Thoracic aorta (tissue), 2 donors: Measurements from ENCODE around the gene MPHOSPH9. TPM values are rescaled to one million over a fixed set of nuclear protein-coding genes. Genes with fewer than 3 reads are reported as not detected.
A peak's percentile ranks its signal among the peaks of the same experiment; 100 is the strongest.

Experiments used
- ATAC-seq: fragments of 150-250 bp; one replicate; pipeline ENCODE4 v1.8.0; 2017; ENCODE audit warnings: low read depth; ENCODE audit not compliant: insufficient number of reproducible peaks, low FRiP score
- DNase-seq: peaks from one replicate; pipeline ENCODE4 v3.0.0-alpha.2; 2020; ENCODE audit warnings: low spot score
- H3K27ac ChIP-seq, 2 donors: fragments of 200-600 bp; sonication (generic); 1 replicate in 1 of 2; 2 replicates in 1 of 2; pipeline ENCODE4 v1.5.1; 2016; ENCODE audit warnings: mild to moderate bottlenecking in 2 of 2, moderate library complexity in 2 of 2
- H3K27me3 ChIP-seq: fragments of 200-600 bp; sonication (generic); replicated peaks from 2 replicates; pipeline ENCODE4 v1.6.0; 2016; ENCODE audit warnings: mild to moderate bottlenecking; ENCODE audit not compliant: insufficient read depth
- H3K36me3 ChIP-seq: fragments of 200-600 bp; sonication (generic); one replicate; pipeline ENCODE4 v1.5.1; 2016
- H3K4me1 ChIP-seq, 2 donors: fragments of 200-600 bp; sonication (generic); 1 replicate in 1 of 2; 2 replicates in 1 of 2; pipeline versions ENCODE4 v1.5.1 to v1.6.0; 2016; ENCODE audit warnings: low read depth in 2 of 2, mild to moderate bottlenecking in 1 of 2; ENCODE audit not compliant: control insufficient read depth in 1 of 2
- H3K4me3 ChIP-seq: fragments of 200-600 bp; sonication (generic); 2 replicates; pipeline ENCODE4 v1.5.1; 2016; ENCODE audit warnings: mild to moderate bottlenecking
- H3K9me3 ChIP-seq: fragments of 200-600 bp; sonication (generic); 2 replicates; pipeline ENCODE4 v1.5.1; 2016
- total RNA-seq, 2 donors: library from RNA; depleted of rRNA; stranded (reverse); fragments of >200 nt; gene quantifications; one replicate each; pipeline versions ENCODE4 v1.1.0 to v1.2.3, GENCODE V29; 2016
- TF ChIP-seq, protein P1 (sequence below): fragments of 200-600 bp; sonication (generic); IDR thresholded peaks from one replicate; pipeline ENCODE4 v1.5.1; 2019; ENCODE audit warnings: antibody characterized with exemption

The MPHOSPH9 gene
- total RNA-seq, 2 donors from 2014 or later, result 7.6 to 44.0 TPM

DNA sequence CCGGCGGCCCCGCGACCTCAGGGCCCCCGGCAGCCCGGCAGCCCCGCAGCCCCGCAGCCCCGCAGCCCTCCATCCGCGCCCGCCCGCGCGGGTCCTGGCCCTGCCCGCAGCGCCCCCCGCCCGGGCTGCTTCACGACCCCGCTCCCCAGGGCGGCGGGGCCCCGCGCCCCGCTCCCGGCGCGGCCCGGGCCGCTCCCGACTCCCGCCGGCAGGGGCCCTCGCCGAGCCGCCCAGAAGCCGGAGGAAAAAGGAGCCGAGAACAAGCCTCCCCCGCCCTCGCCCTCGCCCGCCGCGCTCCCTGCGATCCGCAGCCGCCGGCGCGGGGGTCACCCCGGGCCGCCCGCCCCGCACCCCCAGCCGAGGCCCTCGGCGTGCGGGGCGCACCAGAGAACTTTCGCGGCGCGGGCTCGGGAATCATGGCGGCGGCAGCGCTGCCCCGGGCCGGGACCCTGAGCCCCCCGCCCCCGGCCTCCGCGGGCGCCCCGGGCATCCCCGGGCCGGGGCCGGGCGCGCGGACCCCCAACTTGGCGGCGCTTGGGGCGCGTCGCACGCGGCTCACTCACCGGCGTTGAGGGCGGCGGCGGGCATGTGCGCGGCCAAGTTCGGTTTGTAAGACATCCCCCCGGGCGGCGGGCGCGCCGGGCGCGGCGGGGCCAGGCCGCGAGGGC, 38.2 kb upstream of the MPHOSPH9 start:
- Histone ChIP-seq H3K27ac (peak overlapping the region in 1 of 2 donors; percentile 74), H3K9me3 (no peaks in the 10 kb centered on the region), H3K4me1 (peaks cover 9 to 37% of the 10 kb centered on the region in 2 donors), H3K36me3 (peaks cover 6% of the 10 kb centered on the region), H3K4me3 (peak overlapping the region; percentile 94), H3K27me3 (no peaks in the 10 kb centered on the region)
- TF ChIP-seq, protein P1, sequence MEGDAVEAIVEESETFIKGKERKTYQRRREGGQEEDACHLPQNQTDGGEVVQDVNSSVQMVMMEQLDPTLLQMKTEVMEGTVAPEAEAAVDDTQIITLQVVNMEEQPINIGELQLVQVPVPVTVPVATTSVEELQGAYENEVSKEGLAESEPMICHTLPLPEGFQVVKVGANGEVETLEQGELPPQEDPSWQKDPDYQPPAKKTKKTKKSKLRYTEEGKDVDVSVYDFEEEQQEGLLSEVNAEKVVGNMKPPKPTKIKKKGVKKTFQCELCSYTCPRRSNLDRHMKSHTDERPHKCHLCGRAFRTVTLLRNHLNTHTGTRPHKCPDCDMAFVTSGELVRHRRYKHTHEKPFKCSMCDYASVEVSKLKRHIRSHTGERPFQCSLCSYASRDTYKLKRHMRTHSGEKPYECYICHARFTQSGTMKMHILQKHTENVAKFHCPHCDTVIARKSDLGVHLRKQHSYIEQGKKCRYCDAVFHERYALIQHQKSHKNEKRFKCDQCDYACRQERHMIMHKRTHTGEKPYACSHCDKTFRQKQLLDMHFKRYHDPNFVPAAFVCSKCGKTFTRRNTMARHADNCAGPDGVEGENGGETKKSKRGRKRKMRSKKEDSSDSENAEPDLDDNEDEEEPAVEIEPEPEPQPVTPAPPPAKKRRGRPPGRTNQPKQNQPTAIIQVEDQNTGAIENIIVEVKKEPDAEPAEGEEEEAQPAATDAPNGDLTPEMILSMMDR, result peak; percentile 28
- no peak for DNase-seq
- peak; percentile 59 for ATAC-seq

DNA sequence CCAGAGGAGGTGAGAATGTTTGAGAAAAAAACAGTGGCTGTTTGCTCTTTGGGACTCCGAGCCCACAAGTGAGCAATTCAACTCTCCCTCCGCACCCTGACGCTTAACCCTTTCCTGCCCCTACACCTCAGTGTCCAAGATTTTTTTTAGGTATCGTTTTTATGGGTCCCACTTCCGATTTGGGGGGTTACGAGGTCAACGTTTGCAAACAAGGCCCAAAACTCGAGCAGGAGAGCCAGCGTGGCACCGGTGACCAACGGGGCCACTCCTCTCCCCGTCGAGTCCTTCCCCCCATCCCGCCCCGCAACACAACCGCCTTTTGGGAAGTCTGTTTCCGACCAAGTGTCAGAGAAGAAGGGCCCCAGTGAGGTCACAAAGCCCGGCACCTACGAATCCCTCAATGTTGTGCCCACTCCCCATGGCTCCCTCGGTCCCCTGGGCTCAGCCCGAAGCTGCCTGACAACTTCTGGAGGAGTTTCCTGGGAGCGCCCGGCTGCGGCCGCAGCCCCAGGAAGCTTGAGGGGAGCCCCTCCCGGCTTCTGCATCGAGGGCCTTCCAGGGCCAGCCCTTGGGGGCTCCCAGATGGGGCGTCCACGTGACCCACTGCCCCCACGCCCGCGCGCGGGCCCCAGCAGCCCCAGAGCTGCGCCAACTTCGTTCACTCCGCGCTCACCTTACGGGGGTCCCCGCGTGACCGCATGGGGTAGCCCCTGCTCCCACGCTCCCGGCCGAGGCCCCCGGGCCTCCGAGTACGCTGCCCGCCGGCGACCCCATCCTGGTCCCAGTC, 37.5 kb upstream of the MPHOSPH9 start:
- H3K27me3 ChIP-seq, result no peaks in the 10 kb centered on the region
- peak overlapping the region; percentile 55 to 74 for H3K27ac ChIP-seq
- ATAC-seq, result no peak
- H3K9me3 ChIP-seq, result no peaks in the 10 kb centered on the region
- H3K36me3 ChIP-seq, result peaks cover 6% of the 10 kb centered on the region
- TF ChIP-seq, protein P1, result no peak
- no peak for DNase-seq
- peak overlapping the region; percentile 94 for H3K4me3 ChIP-seq
- H3K4me1 ChIP-seq, result peaks cover 9 to 37% of the 10 kb centered on the region in 2 donors

DNA sequence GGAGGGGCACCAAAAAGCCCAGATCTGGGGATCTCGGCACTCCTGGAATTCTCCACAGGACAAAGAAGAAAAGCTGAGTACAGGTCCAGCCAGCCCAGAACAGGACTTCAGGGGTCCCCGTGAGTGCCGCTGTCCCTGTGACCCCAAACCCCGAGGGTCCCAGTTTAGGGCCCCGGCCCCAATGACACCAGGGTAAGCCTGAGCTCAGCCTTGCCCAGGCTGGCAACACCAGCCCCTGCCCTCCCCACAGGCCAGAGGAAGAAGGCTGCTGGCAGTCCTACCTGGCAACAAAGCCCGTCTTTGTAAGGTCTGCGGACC, 36.9 kb upstream of the MPHOSPH9 start:
- ATAC-seq (no peak), DNase-seq (no peak)
- TF ChIP-seq, protein P1, result no peak
- H3K27ac ChIP-seq, result peak overlapping the region; percentile 55 to 74
- peaks cover 9 to 37% of the 10 kb centered on the region in 2 donors for H3K4me1 ChIP-seq
- peak overlapping the region; percentile 94 for H3K4me3 ChIP-seq
- H3K36me3 ChIP-seq, result peaks cover 6% of the 10 kb centered on the region
- H3K27me3 ChIP-seq, result no peaks in the 10 kb centered on the region
- H3K9me3 ChIP-seq, result no peaks in the 10 kb centered on the region

DNA sequence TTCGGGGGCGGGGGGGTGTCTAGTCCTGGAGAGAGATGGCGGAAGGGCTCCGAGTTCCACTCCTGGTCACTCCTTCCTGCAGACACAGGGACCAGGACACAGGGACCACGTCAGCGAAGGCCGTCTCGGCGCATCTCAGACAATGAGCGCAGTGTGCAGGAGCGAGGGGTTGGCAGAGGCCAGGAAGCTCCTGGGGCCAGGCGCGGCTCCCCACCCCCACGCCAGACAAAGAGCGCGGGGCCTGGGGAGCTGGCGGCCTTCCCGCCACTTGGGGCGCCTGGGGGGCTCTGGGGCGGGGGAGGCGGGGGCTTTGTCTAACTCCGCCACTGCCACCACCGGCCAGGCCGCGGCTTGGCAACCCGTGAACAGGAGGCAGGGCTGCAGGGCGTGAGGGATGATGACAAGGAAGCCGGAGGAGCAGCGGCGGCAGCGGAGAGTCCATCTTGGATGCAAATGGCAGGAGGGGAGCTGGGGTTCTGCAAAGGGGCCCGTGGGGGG, 36.5 kb upstream of the MPHOSPH9 start:
- Histone ChIP-seq H3K4me1 (peaks cover 9 to 37% of the 10 kb centered on the region in 2 donors), H3K27ac (peak overlapping the region; percentile 55 to 74), H3K4me3 (peak overlapping the region; percentile 94), H3K36me3 (peaks cover 6% of the 10 kb centered on the region), H3K9me3 (no peaks in the 10 kb centered on the region), H3K27me3 (no peaks in the 10 kb centered on the region)
- DNase-seq (no peak), ATAC-seq (no peak)
- TF ChIP-seq, protein P1, result peak; percentile 21

DNA sequence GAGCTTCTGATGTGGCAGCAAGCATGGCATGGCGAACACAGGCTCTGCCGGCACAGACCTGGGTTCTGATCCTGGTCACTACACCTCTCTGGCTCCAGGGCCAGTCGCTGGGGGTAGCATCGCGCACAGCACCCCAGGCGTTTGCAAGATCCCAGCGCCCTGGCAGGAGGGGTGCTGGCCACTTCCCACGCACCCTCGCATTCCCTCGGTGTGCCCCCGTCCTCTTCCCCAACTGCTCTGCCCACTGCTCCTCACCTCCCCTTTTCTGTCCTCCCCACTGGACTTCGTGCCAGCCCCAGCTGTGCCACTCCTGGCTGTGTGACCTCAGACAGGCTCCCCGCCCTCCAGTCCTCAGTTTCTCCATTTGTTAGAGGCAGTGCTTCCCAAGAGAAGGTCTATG, 35.9 kb upstream of the MPHOSPH9 start:
- no peak for ATAC-seq
- no peak for DNase-seq
- peaks cover 9 to 37% of the 10 kb centered on the region in 2 donors for H3K4me1 ChIP-seq
- TF ChIP-seq, protein P1, result no peak
- H3K27ac ChIP-seq, result peak overlapping the region; percentile 55 to 74
- H3K9me3 ChIP-seq, result no peaks in the 10 kb centered on the region
- peaks cover 6% of the 10 kb centered on the region for H3K36me3 ChIP-seq
- no peaks in the 10 kb centered on the region for H3K27me3 ChIP-seq
- peak overlapping the region; percentile 94 for H3K4me3 ChIP-seq
